A549 (cell line): ENCODE results near the gene NAT8L.

ENCODE experiments used
- CEBPB ChIP-seq, 2 experiments: fragments of >200 bp in 1 of 2; sonication (Bioruptor Twin) in 1 of 2; formaldehyde crosslinking in 1 of 2; IDR thresholded peaks; 2 replicates each; pipeline ENCODE4 v1.6.1; 2012 to 2016
- CTCF ChIP-seq: fragments of >200 bp; sonication (Bioruptor Twin); formaldehyde crosslinking; IDR thresholded peaks from 3 replicates; pipeline ENCODE4 v1.5.1; 2016

DNA sequence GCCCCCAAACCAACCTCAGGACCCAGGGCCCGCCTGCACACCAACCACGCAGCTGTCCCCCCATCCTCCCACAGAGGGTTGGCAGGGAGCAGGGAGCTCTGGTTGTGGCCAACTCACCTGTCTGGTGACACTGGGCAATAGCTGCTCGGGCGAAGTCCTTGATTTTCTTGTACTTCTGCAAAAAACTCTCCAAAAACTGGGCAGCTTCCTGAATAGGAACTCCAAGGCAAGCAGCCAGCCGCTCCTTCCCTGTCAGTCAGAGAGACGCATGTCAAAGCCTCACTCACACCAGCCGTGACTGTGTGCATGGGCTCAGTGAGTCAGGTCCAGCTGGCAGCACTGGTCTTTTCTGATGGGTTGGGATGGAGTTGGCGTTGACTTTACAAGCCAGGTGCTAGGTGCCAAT lies 26.4 kb downstream of the NAT8L start:
- TF ChIP-seq CEBPB (IDR thresholded peaks at IDR 0.05) (no peak), CTCF (no peak)
